C4-2B (cell line): ENCODE results near the gene PDE2A.

Experiments
- H3K27ac ChIP-seq: fragments of 450-650 bp; 2 replicates; pipeline ENCODE4 v1.5.1; 2017
- ZFX ChIP-seq: fragments of 450-650 bp; IDR thresholded peaks from 2 replicates; pipeline ENCODE4 v1.6.1; 2017
- TF ChIP-seq, protein P1 (sequence below): fragments of 450-650 bp; conservative IDR thresholded peaks from 2 replicates; pipeline ENCODE4 v1.5.1; 2017; ENCODE audit warnings: mild to moderate bottlenecking

PDE2A gene

GRCh38 chr11:72695354-72695753, 21.1 kb upstream of the PDE2A start:
- H3K27ac ChIP-seq, result no peak overlapping the region
- TF ChIP-seq ZFX, result no peak
- TF ChIP-seq, protein P1, sequence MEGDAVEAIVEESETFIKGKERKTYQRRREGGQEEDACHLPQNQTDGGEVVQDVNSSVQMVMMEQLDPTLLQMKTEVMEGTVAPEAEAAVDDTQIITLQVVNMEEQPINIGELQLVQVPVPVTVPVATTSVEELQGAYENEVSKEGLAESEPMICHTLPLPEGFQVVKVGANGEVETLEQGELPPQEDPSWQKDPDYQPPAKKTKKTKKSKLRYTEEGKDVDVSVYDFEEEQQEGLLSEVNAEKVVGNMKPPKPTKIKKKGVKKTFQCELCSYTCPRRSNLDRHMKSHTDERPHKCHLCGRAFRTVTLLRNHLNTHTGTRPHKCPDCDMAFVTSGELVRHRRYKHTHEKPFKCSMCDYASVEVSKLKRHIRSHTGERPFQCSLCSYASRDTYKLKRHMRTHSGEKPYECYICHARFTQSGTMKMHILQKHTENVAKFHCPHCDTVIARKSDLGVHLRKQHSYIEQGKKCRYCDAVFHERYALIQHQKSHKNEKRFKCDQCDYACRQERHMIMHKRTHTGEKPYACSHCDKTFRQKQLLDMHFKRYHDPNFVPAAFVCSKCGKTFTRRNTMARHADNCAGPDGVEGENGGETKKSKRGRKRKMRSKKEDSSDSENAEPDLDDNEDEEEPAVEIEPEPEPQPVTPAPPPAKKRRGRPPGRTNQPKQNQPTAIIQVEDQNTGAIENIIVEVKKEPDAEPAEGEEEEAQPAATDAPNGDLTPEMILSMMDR, result no peak

- TF ChIP-seq, protein P1, result no peak
- TF ChIP-seq ZFX, result no peak
- no peak overlapping the region for H3K27ac ChIP-seq
Measured at GRCh38 chr11:72693271-72693968, 19.2 kb upstream of the PDE2A start.

- no peak overlapping the region for H3K27ac ChIP-seq
- no peak for TF ChIP-seq ZFX
- TF ChIP-seq, protein P1, result no peak
Measured at GRCh38 chr11:72692498-72693237, 18.4 kb upstream of the PDE2A start.

DNA sequence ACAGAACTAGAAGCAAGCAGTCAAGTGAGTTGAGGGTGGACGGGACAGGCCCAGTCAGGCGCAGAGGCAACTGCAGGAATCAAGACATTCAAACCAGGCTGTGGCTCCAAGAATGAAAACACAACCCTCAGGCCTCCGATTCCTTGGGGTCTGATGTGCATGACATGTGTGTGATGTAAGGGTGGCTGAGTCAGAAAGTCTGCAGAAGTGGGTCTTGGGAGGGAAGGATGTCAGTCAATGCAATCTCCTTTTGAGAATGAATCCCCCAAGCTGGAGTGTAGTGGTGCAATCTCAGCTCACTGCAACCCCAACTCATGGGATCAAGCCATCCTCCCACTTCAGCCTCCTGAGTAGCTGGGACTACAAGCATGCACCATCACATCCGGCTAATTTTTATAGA, 15.9 kb upstream of the PDE2A start:
- TF ChIP-seq, protein P1, result no peak
- TF ChIP-seq ZFX, result no peak
- H3K27ac ChIP-seq, result no peak overlapping the region

DNA sequence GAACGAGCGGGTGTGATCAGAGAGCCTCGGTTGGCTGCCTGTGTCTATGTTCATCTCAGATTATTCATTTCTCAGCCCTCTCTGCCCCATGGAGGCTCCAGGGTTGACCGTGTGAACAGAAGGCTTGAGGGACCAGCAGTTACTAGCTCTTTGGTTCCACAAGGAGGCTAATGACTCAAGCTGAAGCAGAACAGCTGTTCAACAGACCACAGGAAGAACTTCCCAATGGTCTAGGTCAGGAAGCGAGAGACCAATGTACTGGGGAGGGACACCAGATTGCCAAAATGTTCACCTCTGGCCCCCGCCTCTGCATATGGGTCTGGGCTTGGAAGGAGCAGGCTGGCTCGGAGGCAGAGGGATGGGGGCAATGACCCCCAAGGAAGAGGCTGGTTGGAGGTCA, 14.7 kb upstream of the PDE2A start:
- no peak for TF ChIP-seq ZFX
- TF ChIP-seq, protein P1, result no peak
- H3K27ac ChIP-seq, result no peak overlapping the region

DNA sequence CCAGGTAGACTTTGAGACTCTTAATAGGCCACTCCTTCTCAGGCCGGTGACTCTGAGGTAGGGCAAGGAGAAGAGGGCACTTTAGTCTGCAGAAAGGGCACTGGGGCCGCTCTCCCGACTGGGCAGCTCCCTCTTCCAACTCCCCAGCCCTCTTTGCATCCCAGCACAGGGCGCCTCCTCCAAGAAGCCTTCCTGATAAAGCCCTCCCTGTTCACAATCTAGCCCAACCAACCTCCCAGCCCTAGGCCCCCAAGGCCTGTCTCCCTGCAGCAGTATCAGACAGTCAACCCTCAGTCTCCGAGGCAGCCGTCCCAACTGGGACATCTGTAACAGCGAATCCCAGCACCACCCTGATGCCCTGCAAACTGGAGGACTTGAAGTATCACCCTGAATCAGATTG, 14.3 kb upstream of the PDE2A start:
- no peak for TF ChIP-seq ZFX
- TF ChIP-seq, protein P1, result no peak
- H3K27ac ChIP-seq, result no peak overlapping the region

DNA sequence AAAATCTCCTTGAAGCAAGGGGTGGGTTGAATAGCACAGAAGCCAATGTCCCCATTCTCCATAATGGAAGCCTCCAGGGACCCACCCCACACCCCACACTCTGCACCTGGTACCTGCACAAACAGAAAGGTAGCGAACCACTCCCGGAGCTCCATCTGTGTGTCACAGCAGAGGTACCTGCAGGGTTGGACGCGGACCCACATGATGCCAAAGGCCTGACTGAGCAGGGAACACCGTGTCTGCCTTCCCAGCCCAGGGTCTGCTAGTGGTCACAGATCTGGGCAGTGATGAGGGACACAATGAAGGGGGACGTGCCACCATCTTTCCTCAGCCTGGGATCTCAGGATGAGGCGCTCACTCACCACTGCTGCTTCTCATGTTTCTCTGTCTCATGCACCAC, 13.1 kb upstream of the PDE2A start:
- TF ChIP-seq, protein P1, result no peak
- TF ChIP-seq ZFX, result no peak
- H3K27ac ChIP-seq, result no peak overlapping the region
